Right lung (tissue), 10 donors: Measurements from ENCODE around the gene NOC3L. TPM values are rescaled to one million over a fixed set of nuclear protein-coding genes. Genes with fewer than 3 reads are reported as not detected.
"Not testable (repeated sequence)": the region's sequence is repeated elsewhere in the genome, so short reads cannot be mapped to it uniquely, and the experiment has no call there.

Source experiments
- DNase-seq, 2 donors: peaks; one replicate each; pipeline ENCODE4 v3.0.0-alpha.2; 2013
- long read RNA-seq, 8 donors: transcript quantifications; one replicate each; lab custom pipeline, GENCODE V29; 2026
- polyA plus RNA-seq, 5 donors: library from polyadenylated mRNA; unstranded; fragments of 120-200 nt; gene quantifications; one replicate each; pipeline versions ENCODE4 v1.2.1 to v1.2.3, GENCODE V29; 2013; ENCODE audit warnings: inconsistent platforms in 1 of 5, low replicate concordance in 1 of 5; ENCODE audit not compliant: insufficient read length in 5 of 5, insufficient read depth in 1 of 5

The NOC3L gene, protein sequence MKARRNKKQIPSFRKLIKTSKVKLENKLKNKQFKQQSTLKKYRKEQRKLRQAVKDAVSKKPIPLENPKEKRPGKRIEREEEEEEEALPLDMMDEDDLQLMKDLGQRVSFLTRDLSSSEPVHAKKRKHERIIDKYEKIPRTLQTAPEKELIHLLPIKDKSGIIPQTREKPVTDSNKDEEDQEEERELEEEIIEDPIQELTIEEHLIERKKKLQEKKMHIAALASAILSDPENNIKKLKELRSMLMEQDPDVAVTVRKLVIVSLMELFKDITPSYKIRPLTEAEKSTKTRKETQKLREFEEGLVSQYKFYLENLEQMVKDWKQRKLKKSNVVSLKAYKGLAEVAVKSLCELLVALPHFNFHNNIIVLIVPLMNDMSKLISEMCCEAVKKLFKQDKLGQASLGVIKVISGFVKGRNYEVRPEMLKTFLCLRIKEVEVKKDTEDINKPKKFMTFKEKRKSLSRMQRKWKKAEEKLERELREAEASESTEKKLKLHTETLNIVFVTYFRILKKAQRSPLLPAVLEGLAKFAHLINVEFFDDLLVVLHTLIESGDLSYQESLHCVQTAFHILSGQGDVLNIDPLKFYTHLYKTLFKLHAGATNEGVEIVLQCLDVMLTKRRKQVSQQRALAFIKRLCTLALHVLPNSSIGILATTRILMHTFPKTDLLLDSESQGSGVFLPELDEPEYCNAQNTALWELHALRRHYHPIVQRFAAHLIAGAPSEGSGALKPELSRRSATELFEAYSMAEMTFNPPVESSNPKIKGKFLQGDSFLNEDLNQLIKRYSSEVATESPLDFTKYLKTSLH
- polyA plus RNA-seq, result 10 to 100 TPM; 18.3 to 32.4 (median 27.4) TPM
- long read RNA-seq, donor 1, partial matches to known transcripts, result 0 of 4 reads
- long read RNA-seq, donor 1, other reads (novel, unspliced or antisense), result 0 of 4 reads
- long read RNA-seq, donor 2, partial matches to known transcripts, result 0 of 2 reads
- long read RNA-seq, donor 2, other reads (novel, unspliced or antisense), result 0 of 2 reads
- long read RNA-seq, donor 3, partial matches to known transcripts, result 0 of 2 reads
- long read RNA-seq, donor 3, other reads (novel, unspliced or antisense), result 0 of 2 reads
- long read RNA-seq, donor 4, result 0 reads
- long read RNA-seq, donor 5, partial matches to known transcripts, result 0 of 3 reads
- long read RNA-seq, donor 5, other reads (novel, unspliced or antisense), result 0 of 3 reads
- long read RNA-seq, donor 6, partial matches to known transcripts, result 8 of 10 reads
- long read RNA-seq, donor 6, other reads (novel, unspliced or antisense), result 0 of 10 reads
- long read RNA-seq, donor 7, transcript NOC3L-201 (21 exons, 3,455 nt), result major isoform, 6 of 6 reads
- long read RNA-seq, donor 7, partial matches to known transcripts, result 0 of 6 reads
- long read RNA-seq, donor 7, other reads (novel, unspliced or antisense), result 0 of 6 reads
- long read RNA-seq, donor 8, result 0 reads

DNA sequence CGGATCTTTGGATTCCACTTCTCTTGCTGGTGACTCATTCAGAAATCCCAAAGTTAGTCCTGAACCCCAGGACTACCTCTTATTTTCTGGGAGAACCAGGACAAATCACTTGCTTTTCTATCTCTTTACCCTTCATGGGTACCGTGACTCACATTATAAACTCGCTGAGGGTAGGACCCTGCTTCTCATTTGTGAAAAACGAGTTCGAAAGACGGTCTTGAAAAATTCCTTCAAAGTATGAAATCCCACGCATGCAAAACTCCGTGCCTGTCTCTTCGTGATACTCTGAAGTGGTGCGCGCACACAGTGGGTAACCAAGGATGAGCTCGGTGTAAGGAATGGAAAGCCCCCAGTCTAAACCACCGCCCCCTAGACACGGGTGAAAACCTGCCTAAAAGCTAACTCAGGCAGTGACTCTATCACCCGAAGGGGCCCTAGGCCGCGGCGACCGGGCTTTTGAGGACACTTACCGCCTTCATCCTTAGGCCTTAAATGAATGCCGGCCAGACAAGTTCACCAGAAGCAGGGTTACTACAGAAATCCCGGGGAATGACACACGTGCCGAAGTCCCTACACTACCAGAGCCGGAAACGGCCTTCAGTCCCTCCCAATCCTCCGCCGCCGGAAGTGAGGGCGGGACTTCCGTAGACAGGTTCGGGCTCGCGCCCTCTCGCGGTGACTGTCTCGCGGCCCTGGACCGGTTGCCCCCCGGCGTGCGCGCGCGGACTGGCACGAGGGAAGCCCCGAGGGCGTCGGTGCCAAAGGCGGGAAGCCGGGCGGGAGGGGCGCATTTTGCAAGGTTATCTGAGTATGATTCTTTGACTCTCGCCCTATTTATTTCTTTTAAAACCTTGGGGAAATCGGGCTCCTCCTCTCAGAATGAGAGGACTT, at the start of gene NOC3L:
Gene NOC3L, minus strand, starts transcription at position 580 of the 891 bp plus-strand sequence. Its CDS starts 101 bp downstream, at position 479.
- DNase-seq, result peak; percentile 91 to 92

GRCh38 chr10:94412449-94412848, 49.7 kb upstream of the NOC3L start:
- peak; percentile 51 for DNase-seq

DNA sequence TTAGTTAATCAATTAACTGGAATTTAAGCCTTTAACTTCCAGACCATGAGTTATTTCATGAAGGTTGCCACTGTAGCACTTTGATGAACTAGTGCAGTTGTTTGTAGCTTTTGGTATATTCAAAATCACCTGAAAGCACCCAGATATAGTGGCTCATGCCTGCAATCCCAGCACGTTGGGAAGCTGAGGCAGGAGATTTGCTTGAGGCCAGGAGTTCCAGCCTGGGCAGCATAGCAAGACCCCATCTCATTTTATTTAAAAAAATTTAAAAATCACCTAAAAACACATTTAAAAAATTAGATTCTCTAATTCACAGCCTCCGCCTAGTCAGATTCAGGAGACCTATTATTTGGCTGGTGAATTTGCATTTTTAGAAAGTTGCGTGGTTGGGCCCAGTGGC, 48.6 kb upstream of the NOC3L start:
- no peak for DNase-seq

GRCh38 chr10:94409021-94409657, 46.4 kb upstream of the NOC3L start:
- DNase-seq, result no peak

DNA sequence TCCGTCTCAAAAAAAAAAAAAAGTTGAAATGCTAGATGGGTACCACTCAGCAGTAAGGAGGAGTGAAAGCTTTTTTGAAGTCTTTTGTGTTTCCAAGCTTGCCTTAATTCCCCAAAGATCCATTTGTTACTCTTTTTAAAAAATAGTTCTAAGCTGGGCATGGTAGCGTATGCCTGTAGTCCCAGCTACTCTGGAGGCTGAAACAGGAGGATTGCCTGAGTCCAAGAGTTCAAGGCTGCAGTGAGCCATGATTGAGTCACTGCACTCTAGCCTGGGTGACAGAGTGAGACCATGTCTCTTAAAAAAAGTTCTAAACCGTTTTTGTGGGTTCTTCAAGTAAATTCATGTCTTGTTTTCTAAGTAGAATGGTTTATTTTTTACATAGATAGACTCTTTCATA, 44.9 kb upstream of the NOC3L start:
- no peak for DNase-seq

DNA sequence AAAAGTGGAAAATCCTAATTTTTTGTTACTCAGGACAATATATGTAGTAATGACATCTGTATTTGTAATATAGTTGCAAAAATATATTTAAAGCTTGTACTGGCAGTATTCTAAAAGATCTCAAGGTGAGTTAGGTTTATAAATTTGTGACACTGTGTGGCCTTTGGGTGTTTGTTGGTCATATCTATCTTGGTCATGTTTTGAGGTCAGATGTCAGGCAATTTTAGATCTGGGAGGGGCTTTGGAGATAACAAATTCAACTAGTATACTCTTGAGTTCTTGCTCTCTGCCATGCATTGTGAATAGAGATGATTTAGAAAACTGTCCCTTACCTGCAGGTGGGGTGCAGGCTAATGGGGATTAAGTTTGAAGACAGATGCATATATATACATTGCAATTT, 42.7 kb upstream of the NOC3L start:
- no peak for DNase-seq

DNA sequence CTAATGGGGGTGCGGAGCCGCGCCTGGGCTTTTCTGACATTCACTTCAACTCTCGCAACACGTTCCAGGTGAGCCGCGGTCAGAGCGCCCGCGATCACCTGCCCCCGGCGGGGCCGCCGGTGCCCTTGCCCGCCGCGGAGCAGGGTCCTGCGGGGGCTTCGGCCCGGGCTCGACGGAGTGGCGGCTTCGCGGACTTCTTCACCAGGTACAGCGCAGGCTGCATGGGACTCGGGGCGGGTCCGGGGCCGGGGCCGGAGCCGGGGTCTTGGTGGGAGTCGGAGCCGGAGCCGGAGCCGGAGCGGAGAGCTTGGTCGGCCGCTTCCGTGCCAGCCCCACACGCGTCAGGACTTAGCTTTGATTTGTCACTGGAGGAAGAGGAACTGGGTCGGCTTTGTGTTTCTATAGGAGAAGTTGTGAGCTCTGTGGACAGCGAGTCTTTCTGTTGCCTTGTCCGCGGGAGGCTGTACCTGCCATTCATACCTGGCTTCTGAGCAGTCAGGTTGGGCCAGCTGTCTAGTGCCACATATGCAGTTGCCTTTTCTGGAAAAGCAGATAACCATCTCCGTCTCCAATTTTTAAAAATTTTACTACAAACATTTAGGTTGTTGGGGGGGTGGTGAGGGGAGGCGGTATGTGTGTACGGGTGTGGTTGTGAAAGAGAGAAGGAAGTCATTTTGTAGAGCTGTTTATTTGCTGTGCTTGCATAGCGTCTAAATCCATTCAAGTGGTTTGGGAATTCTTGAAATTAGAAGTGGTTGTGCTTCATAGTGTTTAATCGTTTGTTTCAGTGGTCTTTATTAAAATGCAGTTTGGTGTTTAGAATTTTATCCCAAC, 40.9 kb upstream of the NOC3L start:
- peak; percentile 69 to 72 for DNase-seq

DNA sequence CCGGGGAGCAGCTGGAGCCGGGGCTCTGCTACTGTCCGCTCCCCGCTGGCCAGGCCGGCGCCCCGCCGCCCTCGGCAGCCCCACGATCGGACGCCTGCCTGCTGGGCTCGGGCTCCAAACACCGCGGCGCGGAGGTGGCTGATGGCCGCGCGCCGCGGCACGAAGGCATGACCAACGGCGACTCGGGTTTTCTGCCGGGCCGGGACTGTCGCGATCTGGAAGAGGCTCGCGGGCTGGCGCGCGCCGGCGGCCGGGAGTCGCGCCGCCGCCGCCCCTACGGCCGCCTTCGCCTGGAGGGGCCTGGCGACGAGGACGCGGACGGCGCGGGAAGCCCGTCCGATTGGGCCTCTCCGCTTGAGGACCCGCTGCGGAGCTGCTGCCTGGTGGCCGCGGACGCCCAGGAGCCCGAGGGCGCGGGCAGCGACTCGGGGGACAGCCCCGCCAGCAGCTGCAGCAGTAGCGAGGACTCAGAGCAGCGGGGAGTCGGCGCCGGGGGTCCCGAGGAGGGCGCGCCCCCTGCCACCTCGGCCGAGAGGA, 40.2 kb upstream of the NOC3L start:
- DNase-seq, result peak; percentile 46 to 58

DNA sequence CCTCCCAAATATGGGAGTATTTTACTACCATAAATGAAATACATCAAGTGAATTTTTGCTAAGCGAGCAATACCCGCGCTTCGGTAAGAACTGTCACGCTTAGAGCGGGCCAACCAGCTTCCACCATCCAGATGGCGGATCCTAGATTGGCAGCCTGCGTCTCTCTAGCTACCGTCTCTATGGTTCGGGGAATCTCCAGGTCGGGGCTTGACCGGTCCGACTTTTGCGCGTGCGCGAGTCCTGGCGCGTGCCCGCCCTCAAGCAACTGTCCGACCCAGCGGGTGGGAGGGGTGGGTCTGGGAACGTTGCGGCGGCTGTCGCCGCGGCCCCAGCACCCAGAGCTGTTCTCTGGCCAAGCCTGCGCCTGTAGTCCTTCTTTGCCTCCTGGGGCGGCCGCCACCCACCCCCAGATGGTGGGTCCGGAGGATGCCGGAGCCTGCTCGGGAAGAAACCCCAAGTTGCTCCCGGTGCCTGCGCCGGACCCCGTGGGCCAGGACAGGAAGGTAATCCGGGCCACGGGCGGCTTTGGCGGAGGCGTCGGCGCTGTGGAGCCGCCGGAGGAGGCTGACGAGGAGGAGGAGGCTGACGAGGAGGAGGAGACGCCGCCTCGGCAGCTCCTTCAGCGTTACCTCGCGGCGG, 39.6 kb upstream of the NOC3L start, which contains the start of gene TBC1D12:
Gene TBC1D12, plus strand, starts transcription at position 338 of the 639 bp plus-strand sequence. Its CDS starts 73 bp downstream, at position 411.
- peak; percentile 95 for DNase-seq

- no peak for DNase-seq
These were observed 36.0 kb upstream of the NOC3L start for GRCh38 chr10:94398762-94399161.

GRCh38 chr10:94397549-94398370, 35.0 kb upstream of the NOC3L start:
- DNase-seq, result no peak

DNA sequence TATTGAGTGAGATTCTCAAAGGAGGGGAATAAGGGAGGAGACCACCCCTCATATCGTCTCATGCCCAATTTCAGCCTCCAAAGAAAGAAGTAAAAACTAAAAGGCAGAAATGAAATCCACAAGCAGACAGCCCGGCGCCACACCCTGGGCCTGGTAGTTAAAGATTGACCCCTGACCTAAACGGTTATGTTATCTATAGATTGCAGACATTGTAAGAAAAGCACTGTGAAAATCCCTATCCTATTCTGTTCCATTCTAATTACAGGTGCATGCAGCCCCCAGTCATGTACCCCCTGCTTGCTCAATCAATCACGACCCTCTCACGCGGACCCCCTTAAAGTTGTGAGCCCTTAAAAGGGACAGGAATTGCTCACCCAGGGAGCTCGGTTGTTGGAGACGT, 29.4 kb upstream of the NOC3L start:
- not testable (repeated sequence) for DNase-seq

GRCh38 chr10:94385733-94386132, 23.0 kb upstream of the NOC3L start:
- not testable (repeated sequence) for DNase-seq

- DNase-seq, result no peak
These were observed 20.8 kb upstream of the NOC3L start for GRCh38 chr10:94383530-94383929.

DNA sequence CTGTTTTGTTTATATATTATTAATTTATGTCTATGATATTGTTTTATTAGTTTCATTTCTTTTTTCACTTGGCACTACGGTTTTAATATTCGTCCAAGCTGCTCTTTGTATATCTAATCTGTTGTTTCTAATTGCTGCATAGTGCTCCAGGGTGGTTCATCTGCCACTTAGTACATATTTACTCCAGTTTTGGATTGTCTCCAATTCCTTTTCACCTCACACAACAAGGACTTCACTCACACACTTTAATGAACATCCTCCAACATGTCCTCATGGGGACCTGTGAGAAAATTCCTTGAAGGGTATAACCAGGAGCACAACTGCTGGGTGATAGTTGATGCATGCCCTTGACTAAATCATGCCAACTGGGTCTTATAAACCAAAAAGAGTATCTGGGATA, 14.1 kb upstream of the NOC3L start:
- DNase-seq, result no peak

DNA sequence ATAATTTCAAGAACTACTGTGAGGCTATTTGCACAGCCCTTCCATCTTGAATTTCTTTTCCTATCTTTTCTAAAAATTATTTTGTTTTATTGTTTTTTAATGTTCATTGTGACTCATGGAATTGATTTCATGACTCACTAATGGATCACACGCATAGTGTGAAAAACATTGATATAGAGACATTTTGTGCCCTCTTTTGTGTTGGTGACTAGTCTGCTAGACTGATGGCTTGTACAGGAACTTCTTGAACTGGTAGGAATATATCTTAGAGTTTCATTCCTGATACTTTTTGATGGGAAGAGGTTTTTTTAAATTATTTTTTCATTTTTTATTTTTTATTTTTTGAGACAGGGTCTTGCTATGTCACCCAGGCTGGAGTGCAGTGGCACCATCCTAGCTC, 12.6 kb upstream of the NOC3L start:
- DNase-seq, result no peak

- DNase-seq, result no peak
These were observed 7.8 kb upstream of the NOC3L start for GRCh38 chr10:94370501-94370900.
